K562 (cell line): ENCODE results near the gene DGUOK. TPM values are rescaled to one million over a fixed set of nuclear protein-coding genes. Genes with fewer than 3 reads are reported as not detected.

Source experiments
- ARNT ChIP-seq, 2 experiments: fragments of 450-650 bp; IDR thresholded peaks; 2 replicates each; pipeline ENCODE4 v1.6.1; 2016; ENCODE audit warnings: mild to moderate bottlenecking in 1 of 2
- DIDO1 ChIP-seq: fragments of 450-650 bp; IDR thresholded peaks from 2 replicates; pipeline ENCODE4 v1.6.1; 2016; ENCODE audit warnings: low read depth, missing biosample characterization, missing genetic modification characterization
- GTF2E2 ChIP-seq: fragments of 200-800 bp; sonication (Bioruptor generic); IDR thresholded peaks from 2 replicates; pipeline ENCODE4 v1.6.1; 2016; ENCODE audit warnings: missing genetic modification characterization, missing compliant biosample characterization
- HDAC6 ChIP-seq: IDR thresholded peaks from 2 replicates; pipeline ENCODE4 v1.6.1; 2012; ENCODE audit warnings: low read depth, mild to moderate bottlenecking, control low read depth, inconsistent platforms, low read length, moderate library complexity
- IFI16 ChIP-seq: fragments of 250-450 bp; sonication (Bioruptor Pico); IDR thresholded peaks from 2 replicates; pipeline ENCODE4 v2.1.2; 2022; ENCODE audit warnings: mild to moderate bottlenecking, inconsistent platforms
- LEF1 ChIP-seq: fragments of 450-650 bp; IDR thresholded peaks from 2 replicates; pipeline ENCODE4 v1.6.1; 2016; ENCODE audit warnings: mild to moderate bottlenecking
- PML ChIP-seq: IDR thresholded peaks from 2 replicates; pipeline ENCODE4 v1.6.1; 2012; ENCODE audit warnings: low read length, inconsistent platforms
- RCOR1 ChIP-seq, 2 experiments: IDR thresholded peaks; 2 replicates each; pipeline ENCODE4 v1.6.1; 2012; ENCODE audit warnings: low read depth in 2 of 2, low read length in 2 of 2, borderline replicate concordance in 1 of 2, improper control_type of control experiment in 1 of 2
- ZNF24 ChIP-seq: fragments of 450-650 bp; IDR thresholded peaks from 2 replicates; pipeline ENCODE4 v1.6.1; 2016
- polyA plus RNA-seq, 8 experiments: library from polyadenylated mRNA; depleted of rRNA in 4 of 8; stranded (reverse) in 5 of 8; unstranded in 3 of 8; fragments of >200 nt; fragmentation: Nextera tagmentation in 2 of 8; fragmentation: Illumina TruSeq in 1 of 8; extraction: Ambion mirVana in 2 of 8; extraction: Trizol in 1 of 8; gene quantifications; 2 replicates each; pipeline versions ENCODE4 v1.2.1 to v1.2.3, GENCODE V29; 2011 to 2014; ENCODE audit warnings: inconsistent platforms in 1 of 8, missing spikeins in 1 of 8
- total RNA-seq, 7 experiments: library from RNA; depleted of rRNA in 6 of 7; stranded (reverse); fragments of >200 nt in 6 of 7; fragmentation: Illumina TruSeq in 2 of 7; extraction: Trizol in 2 of 7; gene quantifications; 2 replicates each; pipeline versions ENCODE4 v1.2.1 to v1.2.3, GENCODE V29; 2011 to 2021; ENCODE audit warnings: low replicate concordance in 1 of 7
- TF ChIP-seq, protein P1 (sequence below): fragments of 450-650 bp; IDR thresholded peaks from 2 replicates; pipeline ENCODE4 v1.6.1; 2016; ENCODE audit warnings: borderline replicate concordance
- TF ChIP-seq, protein P2 (sequence below): fragments of 250-450 bp; sonication (Bioruptor Pico); IDR thresholded peaks from 2 replicates; pipeline ENCODE4 v1.8.0; 2022; ENCODE audit warnings: inconsistent platforms
- TF ChIP-seq, protein P3 (sequence below): sonication (generic); formaldehyde crosslinking; IDR thresholded peaks from 2 replicates; pipeline ENCODE4 v1.8.0; 2023; ENCODE audit warnings: mild to moderate bottlenecking, missing genetic modification reagents
- TF ChIP-seq, protein P4 (sequence below): fragments of 450-650 bp; formaldehyde crosslinking; IDR thresholded peaks from 2 replicates; pipeline ENCODE4 v1.4.0; 2020; ENCODE audit warnings: mild to moderate bottlenecking, moderate library complexity
- TF ChIP-seq, protein P5 (sequence below): sonication (generic); formaldehyde crosslinking; IDR thresholded peaks from 2 replicates; pipeline ENCODE4 v1.8.0; 2023; ENCODE audit warnings: mild to moderate bottlenecking, missing genetic modification reagents
- TF ChIP-seq, protein P6 (sequence below): sonication (generic); formaldehyde crosslinking; IDR thresholded peaks from 2 replicates; pipeline ENCODE4 v1.8.1; 2023; ENCODE audit warnings: mild to moderate bottlenecking, missing genetic modification reagents

The DGUOK gene
- total and polyA plus RNA-seq, 9 of the 15 experiments (the other 6 are each of a cell fraction or from before 2014, with no cell fraction given): 67.0 to 288 (median 126) TPM

DNA sequence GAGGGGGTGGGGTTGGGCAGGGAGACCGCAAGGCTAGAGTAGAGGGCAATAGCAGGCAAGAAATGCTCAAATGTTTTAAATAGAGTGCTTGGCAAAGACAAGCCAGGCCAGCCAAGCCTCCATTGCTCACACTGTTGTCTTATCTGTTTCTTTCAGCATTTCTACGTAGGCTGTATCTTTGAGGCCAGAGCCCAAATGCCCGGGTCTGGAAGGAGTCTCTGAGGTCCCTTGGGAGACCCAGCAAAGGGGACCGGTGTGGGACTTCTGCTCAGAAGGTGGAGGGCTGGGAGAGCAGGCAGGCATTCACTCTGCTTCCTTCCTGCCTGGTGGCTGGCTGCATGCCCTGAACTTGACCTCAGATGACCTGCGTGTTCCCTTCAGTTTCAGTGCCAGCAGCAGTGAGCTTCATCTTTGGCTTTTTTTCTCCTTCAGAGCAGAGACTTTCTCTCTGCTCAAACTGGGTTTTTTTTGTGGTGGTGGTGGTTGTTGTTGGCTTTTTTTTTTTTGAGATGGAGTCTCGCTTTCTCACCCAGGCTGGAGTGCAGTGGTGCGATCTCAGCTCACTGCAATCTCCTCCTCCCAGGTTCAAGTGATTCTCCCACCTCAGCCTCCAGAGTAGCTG lies 44.3 kb downstream of the DGUOK start (continued):
- TF ChIP-seq PML (peak; percentile 60; the same call in 1 of the 2 replicates), HDAC6 (no peak), LEF1 (peak; percentile 78), ZNF24 (no peak), IFI16 (CRISPR knock-in tag) (no peak), GTF2E2 (no peak), ARNT (IDR thresholded peaks at IDR 0.05) (0 out of 4 replicates have a peak, but pooled peaks of 1 of the 2 experiments have one; percentile 42), DIDO1 (no peak), RCOR1 (IDR thresholded peaks at IDR 0.05; ENCODE audit: borderline replicate concordance in 1 of 2, low read depth in 2 of 2, low read length in 2 of 2) (no peak; a peak in 1 of 4 replicates)
- TF ChIP-seq, protein P1, sequence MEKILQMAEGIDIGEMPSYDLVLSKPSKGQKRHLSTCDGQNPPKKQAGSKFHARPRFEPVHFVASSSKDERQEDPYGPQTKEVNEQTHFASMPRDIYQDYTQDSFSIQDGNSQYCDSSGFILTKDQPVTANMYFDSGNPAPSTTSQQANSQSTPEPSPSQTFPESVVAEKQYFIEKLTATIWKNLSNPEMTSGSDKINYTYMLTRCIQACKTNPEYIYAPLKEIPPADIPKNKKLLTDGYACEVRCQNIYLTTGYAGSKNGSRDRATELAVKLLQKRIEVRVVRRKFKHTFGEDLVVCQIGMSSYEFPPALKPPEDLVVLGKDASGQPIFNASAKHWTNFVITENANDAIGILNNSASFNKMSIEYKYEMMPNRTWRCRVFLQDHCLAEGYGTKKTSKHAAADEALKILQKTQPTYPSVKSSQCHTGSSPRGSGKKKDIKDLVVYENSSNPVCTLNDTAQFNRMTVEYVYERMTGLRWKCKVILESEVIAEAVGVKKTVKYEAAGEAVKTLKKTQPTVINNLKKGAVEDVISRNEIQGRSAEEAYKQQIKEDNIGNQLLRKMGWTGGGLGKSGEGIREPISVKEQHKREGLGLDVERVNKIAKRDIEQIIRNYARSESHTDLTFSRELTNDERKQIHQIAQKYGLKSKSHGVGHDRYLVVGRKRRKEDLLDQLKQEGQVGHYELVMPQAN: no peak
- TF ChIP-seq, protein P2, sequence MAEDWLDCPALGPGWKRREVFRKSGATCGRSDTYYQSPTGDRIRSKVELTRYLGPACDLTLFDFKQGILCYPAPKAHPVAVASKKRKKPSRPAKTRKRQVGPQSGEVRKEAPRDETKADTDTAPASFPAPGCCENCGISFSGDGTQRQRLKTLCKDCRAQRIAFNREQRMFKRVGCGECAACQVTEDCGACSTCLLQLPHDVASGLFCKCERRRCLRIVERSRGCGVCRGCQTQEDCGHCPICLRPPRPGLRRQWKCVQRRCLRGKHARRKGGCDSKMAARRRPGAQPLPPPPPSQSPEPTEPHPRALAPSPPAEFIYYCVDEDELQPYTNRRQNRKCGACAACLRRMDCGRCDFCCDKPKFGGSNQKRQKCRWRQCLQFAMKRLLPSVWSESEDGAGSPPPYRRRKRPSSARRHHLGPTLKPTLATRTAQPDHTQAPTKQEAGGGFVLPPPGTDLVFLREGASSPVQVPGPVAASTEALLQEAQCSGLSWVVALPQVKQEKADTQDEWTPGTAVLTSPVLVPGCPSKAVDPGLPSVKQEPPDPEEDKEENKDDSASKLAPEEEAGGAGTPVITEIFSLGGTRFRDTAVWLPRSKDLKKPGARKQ (CRISPR knock-in tag): no peak
- TF ChIP-seq, protein P3, sequence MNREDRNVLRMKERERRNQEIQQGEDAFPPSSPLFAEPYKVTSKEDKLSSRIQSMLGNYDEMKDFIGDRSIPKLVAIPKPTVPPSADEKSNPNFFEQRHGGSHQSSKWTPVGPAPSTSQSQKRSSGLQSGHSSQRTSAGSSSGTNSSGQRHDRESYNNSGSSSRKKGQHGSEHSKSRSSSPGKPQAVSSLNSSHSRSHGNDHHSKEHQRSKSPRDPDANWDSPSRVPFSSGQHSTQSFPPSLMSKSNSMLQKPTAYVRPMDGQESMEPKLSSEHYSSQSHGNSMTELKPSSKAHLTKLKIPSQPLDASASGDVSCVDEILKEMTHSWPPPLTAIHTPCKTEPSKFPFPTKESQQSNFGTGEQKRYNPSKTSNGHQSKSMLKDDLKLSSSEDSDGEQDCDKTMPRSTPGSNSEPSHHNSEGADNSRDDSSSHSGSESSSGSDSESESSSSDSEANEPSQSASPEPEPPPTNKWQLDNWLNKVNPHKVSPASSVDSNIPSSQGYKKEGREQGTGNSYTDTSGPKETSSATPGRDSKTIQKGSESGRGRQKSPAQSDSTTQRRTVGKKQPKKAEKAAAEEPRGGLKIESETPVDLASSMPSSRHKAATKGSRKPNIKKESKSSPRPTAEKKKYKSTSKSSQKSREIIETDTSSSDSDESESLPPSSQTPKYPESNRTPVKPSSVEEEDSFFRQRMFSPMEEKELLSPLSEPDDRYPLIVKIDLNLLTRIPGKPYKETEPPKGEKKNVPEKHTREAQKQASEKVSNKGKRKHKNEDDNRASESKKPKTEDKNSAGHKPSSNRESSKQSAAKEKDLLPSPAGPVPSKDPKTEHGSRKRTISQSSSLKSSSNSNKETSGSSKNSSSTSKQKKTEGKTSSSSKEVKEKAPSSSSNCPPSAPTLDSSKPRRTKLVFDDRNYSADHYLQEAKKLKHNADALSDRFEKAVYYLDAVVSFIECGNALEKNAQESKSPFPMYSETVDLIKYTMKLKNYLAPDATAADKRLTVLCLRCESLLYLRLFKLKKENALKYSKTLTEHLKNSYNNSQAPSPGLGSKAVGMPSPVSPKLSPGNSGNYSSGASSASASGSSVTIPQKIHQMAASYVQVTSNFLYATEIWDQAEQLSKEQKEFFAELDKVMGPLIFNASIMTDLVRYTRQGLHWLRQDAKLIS (CRISPR knock-in tag): no peak
- TF ChIP-seq, protein P4, sequence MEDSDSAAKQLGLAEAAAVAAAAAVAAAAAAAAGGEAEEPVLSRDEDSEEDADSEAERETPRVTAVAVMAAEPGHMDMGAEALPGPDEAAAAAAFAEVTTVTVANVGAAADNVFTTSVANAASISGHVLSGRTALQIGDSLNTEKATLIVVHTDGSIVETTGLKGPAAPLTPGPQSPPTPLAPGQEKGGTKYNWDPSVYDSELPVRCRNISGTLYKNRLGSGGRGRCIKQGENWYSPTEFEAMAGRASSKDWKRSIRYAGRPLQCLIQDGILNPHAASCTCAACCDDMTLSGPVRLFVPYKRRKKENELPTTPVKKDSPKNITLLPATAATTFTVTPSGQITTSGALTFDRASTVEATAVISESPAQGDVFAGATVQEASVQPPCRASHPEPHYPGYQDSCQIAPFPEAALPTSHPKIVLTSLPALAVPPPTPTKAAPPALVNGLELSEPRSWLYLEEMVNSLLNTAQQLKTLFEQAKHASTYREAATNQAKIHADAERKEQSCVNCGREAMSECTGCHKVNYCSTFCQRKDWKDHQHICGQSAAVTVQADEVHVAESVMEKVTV (CRISPR knock-in tag): no peak
- TF ChIP-seq, protein P5, sequence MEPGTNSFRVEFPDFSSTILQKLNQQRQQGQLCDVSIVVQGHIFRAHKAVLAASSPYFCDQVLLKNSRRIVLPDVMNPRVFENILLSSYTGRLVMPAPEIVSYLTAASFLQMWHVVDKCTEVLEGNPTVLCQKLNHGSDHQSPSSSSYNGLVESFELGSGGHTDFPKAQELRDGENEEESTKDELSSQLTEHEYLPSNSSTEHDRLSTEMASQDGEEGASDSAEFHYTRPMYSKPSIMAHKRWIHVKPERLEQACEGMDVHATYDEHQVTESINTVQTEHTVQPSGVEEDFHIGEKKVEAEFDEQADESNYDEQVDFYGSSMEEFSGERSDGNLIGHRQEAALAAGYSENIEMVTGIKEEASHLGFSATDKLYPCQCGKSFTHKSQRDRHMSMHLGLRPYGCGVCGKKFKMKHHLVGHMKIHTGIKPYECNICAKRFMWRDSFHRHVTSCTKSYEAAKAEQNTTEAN (CRISPR knock-in tag): no peak
- TF ChIP-seq, protein P6, sequence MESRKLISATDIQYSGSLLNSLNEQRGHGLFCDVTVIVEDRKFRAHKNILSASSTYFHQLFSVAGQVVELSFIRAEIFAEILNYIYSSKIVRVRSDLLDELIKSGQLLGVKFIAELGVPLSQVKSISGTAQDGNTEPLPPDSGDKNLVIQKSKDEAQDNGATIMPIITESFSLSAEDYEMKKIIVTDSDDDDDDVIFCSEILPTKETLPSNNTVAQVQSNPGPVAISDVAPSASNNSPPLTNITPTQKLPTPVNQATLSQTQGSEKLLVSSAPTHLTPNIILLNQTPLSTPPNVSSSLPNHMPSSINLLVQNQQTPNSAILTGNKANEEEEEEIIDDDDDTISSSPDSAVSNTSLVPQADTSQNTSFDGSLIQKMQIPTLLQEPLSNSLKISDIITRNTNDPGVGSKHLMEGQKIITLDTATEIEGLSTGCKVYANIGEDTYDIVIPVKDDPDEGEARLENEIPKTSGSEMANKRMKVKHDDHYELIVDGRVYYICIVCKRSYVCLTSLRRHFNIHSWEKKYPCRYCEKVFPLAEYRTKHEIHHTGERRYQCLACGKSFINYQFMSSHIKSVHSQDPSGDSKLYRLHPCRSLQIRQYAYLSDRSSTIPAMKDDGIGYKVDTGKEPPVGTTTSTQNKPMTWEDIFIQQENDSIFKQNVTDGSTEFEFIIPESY (CRISPR knock-in tag): no peak
